ENCODE measurements around the gene GRPEL2.
A peak's percentile ranks its signal among the peaks of the same experiment; 100 is the strongest.

GRPEL2 gene, protein sequence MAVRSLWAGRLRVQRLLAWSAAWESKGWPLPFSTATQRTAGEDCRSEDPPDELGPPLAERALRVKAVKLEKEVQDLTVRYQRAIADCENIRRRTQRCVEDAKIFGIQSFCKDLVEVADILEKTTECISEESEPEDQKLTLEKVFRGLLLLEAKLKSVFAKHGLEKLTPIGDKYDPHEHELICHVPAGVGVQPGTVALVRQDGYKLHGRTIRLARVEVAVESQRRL

DNA sequence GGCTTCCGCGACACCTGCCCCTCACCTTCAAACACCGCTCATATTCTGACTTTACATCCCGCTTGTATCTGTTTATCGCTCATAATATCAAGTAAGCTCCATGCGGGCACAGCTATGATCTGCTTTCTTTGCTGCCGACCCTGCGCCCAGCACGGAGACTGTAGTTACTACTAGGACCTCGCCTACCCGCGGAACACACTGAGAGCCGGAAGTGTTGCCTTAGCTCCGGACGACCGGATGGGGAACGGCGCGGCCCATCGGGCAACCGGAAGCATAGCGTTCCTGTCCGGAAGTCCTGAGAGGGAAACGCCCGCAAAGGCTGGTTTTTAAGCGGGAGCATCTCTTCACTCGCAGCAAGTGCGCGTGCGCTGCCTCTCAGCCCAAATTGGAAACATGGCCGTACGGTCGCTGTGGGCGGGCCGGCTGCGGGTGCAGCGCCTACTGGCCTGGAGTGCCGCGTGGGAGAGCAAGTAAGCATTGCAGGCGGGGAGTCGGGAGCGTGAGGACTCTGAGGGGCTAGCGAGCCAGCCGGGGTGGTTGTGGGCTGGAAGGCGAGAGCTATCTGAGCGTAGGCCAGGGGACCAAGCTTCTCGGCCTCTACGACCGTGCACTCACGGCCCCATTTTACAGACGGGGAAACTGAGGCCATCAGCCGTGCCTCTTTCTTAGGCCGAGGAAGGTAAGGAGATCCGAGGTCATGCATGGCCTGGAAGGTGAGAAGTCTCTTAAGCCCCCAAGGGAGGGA lies at the start of gene GRPEL2:
Gene GRPEL2 (plus strand): TSS at position 353 of the 745 bp plus-strand sequence. CDS start 41 bp downstream, at position 394.
- DNase-seq (ENCODE audit: low read depth), result peak; percentile 87

DNA sequence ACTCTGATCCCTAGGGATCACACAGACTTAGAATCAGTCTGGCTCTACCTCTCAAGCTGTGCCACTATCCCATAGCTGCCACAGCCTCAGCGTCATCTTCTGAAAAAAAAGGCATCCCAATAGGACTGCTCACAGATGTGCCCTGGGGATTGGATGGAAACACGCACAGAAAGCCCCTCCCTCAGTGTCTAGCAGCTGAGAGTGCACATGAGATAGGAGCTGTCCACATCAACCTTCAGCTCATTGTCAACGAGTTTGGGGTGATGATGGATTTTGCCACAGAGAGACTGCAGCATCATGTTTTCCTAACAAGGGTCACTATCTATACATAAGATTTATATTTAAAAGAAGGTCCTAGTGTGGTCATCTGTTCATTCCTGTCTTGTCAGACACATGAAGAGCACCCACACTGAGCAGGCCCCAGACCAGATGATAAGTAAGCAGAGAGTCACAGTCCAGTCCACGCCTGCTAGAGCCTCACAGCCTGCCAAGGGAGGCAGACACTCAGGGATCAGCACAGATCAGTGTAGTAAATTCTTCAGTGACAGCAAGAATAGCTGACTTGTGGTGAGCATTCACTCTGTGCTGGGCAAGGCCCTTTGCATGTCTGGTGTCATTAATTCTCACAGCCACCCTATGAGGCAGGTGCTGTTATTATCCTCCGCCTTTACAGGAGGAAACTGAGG lies 47.8 kb upstream of the GRPEL2 start:
- no peak for DNase-seq (ENCODE audit: low read depth)

DNA sequence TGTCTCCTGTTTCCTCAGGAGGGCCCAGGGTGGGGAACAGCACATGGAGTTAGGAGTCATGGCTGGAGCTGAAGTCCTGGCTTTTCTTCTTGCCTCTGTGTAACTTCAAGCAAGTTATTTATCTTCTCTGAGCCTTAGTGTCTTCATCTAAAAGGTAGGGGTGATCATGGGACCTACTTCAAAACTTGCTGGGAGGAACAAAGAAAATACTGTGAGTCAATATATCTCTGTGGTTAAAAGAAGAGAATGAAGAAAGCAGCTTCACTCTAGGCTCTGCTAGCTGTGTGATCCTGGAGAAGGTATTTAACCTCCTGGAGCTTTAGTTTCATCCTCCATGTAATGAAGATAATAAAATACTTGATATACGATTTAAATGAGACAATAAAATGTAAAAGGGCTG lies 47.1 kb upstream of the GRPEL2 start:
- no peak for DNase-seq (ENCODE audit: low read depth)

DNA sequence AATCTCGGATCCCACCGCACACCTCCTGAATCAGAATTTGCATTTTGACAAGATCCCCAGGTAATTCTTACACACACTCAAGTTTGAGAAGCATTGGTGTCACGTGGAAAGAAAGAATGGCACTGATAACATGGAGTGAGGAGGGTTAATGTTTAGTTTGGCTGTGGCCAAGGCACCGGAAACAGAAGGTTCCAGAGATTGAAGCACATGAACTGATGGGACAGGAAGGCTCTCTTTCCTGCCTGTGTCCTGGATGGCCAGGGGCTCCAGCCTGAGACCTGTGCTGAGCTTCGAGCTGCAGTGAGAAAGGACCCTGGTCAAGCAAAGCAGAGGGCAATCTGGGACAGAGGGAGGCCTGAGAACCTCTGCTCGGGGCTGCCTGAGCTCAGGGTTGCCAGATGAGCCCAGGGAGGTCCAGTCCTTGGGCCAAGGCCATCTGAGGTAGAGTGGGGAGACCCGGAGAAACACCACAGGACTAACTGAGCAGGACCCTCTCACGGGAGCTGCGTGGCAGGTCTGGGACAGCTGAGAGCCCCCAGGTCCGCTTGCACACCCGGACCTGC lies 46.4 kb upstream of the GRPEL2 start:
- DNase-seq (ENCODE audit: low read depth), result no peak

DNA sequence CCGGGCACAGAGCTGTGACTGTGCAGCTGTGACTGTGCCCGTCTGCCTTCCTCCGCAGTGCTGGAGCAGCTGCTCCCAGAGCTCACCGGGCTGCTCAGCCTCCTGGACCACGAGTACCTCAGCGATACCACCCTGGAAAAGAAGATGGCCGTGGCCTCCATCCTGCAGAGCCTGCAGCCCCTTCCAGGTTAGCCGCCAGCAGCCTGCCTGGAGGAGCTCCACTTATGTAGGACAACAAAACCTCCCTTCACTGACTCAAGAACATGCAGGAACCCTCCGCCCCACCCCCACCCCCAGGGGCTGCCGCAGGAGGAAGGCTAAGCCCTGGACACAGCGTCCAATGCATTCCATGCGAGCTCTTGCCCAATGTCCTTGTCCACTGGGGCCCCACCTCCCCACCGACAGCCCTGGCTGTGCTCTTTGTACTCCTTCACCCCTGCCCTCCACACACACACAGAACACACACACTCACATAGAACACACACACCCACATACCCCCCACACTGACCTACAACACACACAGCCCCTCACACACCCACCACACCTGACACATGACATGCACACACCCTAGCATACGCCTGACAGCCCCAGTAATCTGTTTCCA lies 45.7 kb upstream of the GRPEL2 start:
- DNase-seq (ENCODE audit: low read depth), result no peak

DNA sequence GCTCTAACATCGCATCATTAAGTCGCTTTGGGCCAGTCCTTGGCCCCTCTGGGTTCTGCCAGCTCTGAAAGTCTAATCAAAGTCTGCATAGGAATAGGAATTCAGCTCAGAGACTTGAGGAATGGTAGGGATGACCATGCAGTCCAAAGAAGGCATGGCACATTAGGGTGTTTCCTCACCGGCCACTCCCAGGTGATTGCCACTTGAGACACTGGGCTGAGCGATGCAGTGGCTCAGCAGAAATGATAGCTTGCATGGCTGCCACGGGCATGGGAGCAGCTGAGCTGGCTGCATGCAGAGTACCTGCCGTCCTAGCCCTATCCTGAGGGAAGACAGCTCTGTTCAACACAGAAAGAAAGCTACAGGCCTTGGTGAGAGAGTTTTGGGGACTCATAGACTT lies 44.9 kb upstream of the GRPEL2 start:
- no peak for DNase-seq (ENCODE audit: low read depth)

DNA sequence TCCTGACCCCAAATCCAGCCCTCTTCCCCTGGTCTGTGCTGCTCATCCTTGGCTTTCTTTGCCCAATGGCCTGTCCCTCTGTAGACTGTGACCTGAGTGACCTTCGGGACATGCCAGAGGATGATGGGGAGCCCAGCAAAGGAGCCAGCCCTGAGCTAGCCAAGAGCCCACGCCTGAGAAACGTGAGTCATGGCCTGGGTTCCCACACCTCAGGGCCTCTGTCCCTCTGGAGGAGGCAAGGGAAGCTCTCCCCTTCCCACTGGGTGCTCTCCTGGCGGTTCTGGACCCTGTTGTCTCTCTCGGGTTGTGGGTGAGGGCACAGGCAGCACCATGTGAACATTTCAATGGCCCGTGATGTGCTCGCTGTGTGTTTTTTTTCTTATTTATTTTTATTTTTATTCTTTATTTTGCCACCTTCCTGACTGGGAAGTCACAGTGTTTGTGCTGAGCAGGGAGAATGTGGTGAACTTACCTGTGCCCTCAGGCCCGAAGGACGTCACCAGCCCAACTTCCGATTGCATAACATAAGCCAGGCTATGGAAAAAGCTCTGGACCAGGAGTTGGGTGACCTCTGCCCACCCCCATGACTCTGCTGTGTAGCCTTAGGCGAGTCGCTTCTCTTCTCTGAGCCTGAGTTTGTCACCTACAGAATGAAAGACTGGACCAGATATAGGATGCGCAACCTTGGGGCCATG lies 44.1 kb upstream of the GRPEL2 start:
- no peak for DNase-seq (ENCODE audit: low read depth)

DNA sequence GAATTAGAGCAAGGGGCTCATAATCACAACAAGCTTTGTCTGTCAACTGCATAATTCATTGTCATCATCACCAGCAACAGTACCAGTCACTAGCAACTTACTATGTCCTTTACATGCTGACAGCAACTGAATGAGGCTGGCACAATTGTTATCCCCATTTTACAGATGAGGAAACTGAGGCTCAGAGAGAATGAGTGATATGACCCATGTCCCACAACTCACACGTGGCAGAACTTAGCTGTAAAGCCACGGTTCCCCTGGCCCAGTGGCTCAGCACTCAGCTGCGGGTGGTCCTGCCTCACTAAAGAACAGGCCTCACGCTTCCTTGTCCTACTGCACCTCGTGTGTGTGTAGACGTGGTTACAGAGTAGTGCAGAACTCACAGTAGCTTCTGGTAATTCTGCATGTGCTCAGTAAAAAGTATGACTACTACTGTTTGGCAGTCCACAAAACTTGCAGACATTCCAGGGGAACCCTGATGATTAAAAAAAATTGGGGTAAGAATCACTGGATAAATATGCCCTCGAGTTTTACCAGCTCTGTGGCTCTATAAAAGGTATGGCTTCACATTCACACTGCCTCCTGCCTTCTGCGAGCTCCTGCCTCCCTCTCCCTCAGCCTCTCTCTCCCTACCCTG lies 43.4 kb upstream of the GRPEL2 start:
- no peak for DNase-seq (ENCODE audit: low read depth)

DNA sequence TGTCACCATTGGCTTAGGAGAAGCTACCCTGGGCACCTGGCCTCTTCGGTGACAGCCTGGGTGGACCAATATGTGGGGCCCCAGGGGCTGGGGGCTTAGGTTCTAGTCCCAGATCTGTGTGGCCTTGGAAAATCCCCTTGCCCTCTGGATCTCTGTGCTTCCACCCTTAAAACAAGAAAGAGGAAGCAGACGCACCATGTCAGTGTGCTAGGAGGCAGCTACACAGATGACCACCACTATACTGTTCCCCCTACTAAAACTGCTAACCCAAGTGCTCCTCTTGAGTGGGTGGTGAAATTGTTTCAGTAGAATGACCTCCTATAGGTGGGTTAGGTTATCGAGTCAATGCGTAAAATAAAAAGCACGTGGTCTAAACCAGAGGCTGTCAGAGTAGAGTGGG lies 42.7 kb upstream of the GRPEL2 start:
- no peak for DNase-seq (ENCODE audit: low read depth)

DNA sequence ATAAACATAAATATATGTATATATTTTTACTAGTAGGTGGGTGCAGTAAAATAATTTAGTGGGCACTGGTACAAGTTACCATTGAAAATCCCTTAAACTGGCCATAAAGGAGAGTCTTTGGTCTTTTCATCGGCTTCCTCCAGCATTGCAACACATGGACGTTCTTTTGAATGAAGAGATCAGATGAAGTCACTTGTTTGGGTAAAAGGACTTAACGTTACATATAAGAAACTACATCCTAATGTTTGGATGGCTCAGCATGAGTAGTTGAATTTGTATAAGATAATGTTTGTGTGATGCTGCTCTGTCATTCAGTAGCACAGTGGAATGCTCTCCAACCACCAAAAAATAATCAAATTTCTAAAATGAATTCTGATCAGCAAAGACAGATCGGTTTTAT lies 42.1 kb upstream of the GRPEL2 start:
- no peak for DNase-seq (ENCODE audit: low read depth)

DNA sequence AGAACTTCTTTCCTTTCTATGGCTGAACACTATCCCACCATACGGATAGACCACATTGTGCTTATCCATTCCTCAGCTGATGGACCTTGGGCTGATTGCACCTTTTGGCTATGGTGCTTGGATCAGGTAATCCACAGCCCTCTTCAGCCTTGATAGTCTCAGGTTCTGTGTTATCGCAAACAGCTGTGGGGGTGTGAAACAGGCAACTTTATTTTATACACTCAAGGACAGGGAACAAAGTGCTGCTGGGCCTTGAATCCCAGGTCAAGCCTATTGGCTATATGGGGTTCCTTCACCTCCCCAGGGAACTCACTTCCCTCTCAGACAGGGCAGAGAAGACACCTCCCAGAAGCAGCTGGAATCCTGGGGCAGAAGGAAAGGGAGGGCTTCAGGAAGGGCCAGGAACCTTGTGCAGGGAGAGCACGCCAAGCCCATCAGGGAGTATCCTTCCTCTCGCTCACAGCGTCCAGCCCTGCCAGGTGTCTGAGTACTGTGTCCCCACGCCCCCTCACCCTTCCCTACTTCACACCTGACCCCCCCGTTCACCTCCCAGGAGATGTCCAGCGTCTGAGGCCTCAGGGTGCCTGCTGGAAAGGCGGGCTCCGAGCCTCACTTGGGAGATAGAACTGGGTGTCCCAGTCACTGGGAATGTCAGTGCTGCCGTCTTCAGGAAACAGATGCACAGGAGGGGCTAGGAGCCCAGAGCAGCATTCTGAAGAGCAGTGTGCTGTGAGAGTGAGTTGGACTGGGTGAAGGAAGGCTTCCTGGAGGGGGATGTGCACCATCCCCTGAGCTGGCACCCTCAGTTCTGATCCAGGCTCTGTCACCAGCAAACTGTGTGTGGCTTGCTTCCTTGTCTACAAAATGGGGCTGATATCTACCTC lies 40.9 kb upstream of the GRPEL2 start:
- no peak for DNase-seq (ENCODE audit: low read depth)

DNA sequence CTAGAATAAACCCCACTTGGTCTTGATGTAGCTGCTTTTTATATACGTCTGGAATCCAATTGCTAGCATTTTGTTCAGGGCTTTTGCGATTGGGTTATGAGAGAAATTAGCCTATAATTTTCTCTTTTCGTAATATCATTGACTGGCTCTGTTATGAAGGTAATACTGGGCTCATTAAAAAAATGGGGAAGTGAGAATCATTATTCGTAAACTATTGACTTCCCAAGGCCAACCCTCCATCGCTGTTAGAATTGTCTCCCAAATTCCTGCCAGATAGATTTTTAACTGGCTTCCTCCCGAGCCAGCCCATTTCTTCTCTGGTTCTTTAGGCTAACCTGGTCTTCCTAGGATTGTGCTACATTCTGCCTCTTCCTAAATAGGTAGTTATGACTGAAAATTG lies 35.9 kb upstream of the GRPEL2 start:
- no peak for DNase-seq (ENCODE audit: low read depth)

DNA sequence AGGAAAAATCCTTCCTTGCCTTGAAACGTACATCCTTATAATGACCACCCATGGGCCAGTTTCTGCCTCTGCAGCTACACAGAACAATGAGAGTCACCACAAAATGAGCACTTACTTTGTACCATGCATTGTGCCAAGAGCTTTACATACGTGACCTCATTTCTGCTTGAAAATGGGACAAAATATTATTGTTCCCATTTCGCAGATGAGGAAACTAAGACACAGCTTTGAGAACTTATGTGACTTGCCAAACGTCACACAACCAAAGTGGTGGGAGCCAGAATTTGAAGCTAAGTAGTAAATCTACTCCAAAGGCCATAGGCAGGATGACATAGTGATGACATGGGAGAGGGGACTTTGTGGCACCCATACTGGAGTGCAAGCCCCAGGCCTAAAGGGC lies 34.8 kb upstream of the GRPEL2 start:
- DNase-seq (ENCODE audit: low read depth), result no peak

DNA sequence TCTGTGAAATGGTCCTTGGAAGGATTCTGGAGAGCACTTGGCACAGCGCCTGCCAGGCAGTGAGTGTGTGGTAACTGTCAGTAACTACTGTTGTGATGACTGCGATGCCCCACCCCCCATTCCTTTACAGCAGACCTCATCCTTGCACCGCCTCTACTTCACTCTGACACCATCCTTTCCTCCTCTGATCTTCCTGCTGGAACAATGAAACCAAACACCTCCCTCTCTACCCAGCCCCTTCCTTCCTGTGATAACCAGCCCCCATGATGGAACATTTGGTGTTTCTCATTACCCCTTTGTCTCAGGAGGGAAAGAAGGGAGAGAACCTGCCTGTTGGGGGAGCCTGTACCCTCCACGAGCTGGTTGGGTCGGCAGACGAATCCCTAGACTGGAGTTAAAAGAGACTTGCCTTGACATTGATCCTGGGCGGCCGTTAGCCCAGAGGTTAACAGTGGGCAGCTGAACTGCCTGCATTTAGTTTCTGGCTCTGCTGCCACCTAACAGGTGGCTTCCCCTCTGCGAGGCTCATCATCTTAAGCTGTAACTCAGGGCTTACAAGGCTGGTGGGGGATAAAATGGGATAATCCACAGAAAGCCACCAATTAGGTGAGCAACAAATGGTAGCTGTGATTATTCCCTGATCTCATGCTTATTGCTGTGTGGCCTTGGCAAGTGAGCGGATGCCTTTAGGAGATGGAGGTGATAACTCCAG lies 34.2 kb upstream of the GRPEL2 start:
- no peak for DNase-seq (ENCODE audit: low read depth)

DNA sequence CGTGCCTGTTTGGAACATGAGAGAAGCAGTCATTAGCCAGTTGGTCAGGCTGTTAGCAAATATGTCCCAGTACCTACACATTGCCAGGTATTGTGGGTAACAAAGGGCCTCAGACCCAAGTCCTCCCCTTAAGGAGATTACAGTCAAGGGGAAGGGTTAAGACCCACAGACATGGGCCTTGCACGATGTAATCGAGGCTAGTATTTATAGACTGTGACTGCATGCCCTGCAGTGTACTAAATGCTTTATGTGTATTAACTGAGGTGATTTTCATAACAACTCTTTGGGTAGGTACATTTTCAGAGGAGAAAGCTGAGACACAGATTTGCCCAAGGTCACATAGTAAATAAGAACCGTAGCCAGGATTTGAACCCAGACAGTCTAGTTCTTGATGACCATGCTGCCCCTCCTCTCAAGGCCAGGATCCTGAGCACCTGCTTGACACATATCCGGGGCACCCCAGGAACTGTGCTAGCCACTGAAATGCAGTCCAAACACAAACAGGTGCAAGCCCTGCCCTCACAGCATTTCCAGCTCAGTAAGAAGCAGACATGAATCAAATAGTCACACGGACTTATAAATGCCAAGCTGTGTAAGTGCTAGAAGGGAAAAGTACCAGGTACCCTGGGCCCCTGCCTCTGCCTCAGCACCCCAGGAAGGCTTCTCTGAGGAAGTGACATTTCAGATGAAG lies 32.0 kb upstream of the GRPEL2 start:
- DNase-seq (ENCODE audit: low read depth), result no peak

DNA sequence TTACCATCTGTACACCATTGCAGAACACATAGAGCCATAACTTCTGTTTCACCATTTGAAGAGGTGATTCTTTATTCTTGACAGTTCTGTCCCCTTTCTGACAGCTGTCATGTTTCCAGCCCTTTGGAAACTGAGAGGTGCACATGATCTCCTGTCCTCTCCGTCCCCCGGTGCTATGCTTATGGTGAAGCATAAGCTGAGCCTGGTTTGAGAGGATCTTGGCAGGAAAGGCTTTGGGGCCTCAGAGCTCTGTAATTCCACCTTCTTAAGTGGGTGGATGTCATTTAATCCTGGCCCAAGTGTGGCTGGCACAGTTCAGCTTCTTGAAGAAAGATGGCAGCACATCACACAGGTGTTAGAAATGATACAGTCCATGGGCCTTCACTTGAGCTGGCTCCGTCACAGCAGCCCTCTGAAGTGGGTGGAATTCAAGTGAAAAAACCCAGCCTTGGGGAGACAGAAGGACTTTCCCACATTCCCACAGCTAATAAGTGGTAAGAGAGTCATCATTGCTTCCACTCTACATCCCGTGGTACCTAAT lies 30.7 kb upstream of the GRPEL2 start:
- no peak for DNase-seq (ENCODE audit: low read depth)

DNA sequence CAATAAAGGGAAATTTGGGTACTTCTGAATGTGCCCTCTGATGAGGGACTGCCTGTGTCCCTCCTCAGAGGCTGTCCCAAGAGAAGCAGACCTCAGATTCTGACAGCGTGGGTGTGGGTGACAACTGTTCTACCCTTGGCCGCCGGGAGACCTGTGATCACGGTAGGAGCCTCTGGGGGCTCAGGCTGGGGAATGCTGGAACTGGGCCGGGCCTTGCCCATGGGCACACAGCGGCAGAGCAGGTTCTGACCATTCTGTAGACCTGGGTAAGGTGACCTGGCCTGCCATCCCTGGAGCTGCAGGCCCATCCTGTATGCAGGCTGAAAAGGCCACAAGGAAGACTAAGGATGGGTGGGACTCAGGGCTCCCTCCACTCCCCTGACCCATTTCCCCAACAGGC lies 29.5 kb upstream of the GRPEL2 start:
- no peak for DNase-seq (ENCODE audit: low read depth)

DNA sequence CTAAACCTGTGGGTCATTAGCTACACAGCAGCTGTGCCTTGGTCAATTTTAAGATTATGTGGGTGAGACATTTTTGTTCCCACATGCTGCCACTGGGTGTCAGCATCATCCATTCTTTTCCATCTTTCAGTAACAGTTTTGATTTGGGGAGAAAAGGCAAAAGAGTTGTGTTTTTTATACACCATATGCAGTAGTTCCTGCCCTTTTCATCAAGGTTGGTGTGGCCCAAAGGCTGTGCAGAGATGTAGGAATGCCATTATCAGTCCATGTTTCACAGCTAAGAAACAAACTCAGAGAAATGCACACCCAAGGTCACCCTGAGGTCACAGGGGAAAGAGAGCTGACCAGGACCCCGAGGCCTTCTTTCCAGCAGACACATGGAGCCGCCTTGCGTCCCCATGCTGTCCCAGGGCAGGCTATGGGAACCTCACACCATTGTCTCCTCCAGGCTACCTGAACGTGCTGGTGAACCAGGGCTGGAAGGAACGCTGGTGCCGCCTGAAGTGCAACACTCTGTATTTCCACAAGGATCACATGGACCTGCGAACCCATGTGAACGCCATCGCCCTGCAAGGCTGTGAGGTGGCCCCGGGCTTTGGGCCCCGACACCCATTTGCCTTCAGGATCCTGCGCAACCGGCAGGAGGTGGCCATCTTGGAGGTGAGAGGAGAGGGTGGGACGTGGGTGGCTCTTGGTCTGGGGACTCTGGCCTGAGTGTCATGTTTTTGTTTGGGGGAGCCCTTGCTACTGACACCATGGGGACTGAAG lies 27.8 kb upstream of the GRPEL2 start:
- DNase-seq (ENCODE audit: low read depth), result peak; percentile 17
